ENCODE measurements around the gene TUBA1C.

The TUBA1C gene

DNA sequence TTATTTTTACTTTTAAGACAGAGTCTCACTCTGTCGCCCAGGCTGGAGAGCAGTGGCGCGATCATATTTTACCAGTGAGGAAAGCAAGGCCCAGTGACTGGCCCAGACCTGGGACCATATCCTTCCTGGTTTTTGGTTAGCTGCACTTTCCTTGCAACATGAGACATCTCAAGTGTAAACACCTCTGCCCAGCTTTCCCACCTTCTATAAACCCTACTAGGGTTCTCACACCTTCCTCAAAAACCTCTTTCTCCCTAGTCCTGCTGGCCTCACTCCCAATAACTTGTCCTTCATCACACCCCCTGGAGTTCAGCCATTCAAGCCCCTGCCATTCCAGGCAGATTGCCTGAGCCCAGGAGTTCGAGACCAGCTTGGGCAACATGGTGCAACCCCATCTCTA, 19.8 kb downstream of the TUBA1C start:
- H3K4me1 ChIP-seq (ENCODE audit: control insufficient read depth, insufficient read depth, low read length, poor library complexity, severe bottlenecking), result no peaks in the 10 kb centered on the region
- no peak overlapping the region for H3K27ac ChIP-seq (ENCODE audit: low read depth, low read length, severe bottlenecking)
- 100% methylated on average over 3 to 4 of the region's 4 CpGs for whole genome bisulfite sequencing, 2 experiments (ENCODE audit: insufficient coverage in 2 of 2)

DNA sequence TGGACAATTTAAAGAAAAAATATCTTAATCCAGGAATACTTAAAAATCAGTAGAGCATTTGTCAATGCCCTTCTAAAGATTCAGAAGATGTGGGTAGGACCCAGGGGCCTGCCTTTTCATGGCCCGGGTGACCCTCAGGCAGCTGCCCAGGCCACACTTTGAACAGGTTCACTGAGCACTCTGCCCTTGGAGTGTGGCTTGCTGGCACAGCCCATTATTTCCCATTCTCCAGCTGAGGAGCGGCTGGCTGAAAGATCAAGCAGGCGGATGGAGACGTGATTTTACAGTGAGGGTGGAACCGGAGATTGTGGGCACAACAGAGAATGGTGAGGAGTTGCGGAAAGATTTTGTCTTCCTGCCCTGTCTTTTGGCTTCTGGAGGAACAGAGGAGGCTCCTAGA, 23.0 kb downstream of the TUBA1C start:
- Histone ChIP-seq H3K27ac (ENCODE audit: low read depth, low read length, severe bottlenecking) (no peak overlapping the region), H3K9me3 (ENCODE audit: control insufficient read depth, low read length) (no peaks in the 10 kb centered on the region), H3K4me1 (ENCODE audit: control insufficient read depth, insufficient read depth, low read length, poor library complexity, severe bottlenecking) (peaks cover 2% of the 10 kb centered on the region), H3K4me3 (ENCODE audit: extremely low read depth, insufficient read depth, low read length, poor library complexity, severe bottlenecking) (no peak overlapping the region), H3K36me3 (ENCODE audit: control insufficient read depth, insufficient read depth, low read length) (no peaks in the 10 kb centered on the region)
- WGBS, 2 experiments (ENCODE audit: insufficient coverage in 2 of 2), result 50 to 64% methylated on average over 4 of the region's 6 CpGs

More for the DNA sequence above, 19.8 kb downstream of the TUBA1C start:
- Histone ChIP-seq H3K4me3 (ENCODE audit: extremely low read depth, insufficient read depth, low read length, poor library complexity, severe bottlenecking) (no peak overlapping the region), H3K36me3 (ENCODE audit: control insufficient read depth, insufficient read depth, low read length) (no peaks in the 10 kb centered on the region), H3K9me3 (ENCODE audit: control insufficient read depth, low read length) (no peaks in the 10 kb centered on the region)

DNA sequence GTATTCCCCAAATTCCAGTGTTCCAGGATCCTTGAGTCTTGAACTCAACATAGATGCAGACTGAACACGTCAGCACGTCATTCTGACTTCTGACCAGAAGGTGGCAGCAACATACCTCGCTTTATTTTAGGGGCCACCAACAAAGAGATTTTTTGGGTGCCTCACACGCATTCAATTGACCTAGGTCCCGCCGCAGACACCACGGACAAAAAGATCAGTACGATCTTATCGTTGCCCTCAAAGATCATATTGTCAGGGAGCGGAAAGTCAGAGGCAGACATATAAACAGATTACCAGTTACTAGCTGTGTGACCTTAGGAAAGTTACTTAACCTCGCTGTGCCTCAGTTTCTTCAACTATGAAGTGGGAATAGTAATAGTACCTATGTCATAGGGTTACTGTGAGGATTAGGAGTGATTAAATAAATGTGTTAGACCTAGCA, 23.6 kb downstream of the TUBA1C start:
- Histone ChIP-seq H3K4me1 (ENCODE audit: control insufficient read depth, insufficient read depth, low read length, poor library complexity, severe bottlenecking) (peaks cover 7% of the 10 kb centered on the region), H3K9me3 (ENCODE audit: control insufficient read depth, low read length) (no peaks in the 10 kb centered on the region), H3K36me3 (ENCODE audit: control insufficient read depth, insufficient read depth, low read length) (no peaks in the 10 kb centered on the region), H3K4me3 (ENCODE audit: extremely low read depth, insufficient read depth, low read length, poor library complexity, severe bottlenecking) (no peak overlapping the region), H3K27ac (ENCODE audit: low read depth, low read length, severe bottlenecking) (no peak overlapping the region)
- 9 to 20% methylated on average over 10 to 11 of the region's 11 CpGs for WGBS, 2 experiments (ENCODE audit: insufficient coverage in 2 of 2)

DNA sequence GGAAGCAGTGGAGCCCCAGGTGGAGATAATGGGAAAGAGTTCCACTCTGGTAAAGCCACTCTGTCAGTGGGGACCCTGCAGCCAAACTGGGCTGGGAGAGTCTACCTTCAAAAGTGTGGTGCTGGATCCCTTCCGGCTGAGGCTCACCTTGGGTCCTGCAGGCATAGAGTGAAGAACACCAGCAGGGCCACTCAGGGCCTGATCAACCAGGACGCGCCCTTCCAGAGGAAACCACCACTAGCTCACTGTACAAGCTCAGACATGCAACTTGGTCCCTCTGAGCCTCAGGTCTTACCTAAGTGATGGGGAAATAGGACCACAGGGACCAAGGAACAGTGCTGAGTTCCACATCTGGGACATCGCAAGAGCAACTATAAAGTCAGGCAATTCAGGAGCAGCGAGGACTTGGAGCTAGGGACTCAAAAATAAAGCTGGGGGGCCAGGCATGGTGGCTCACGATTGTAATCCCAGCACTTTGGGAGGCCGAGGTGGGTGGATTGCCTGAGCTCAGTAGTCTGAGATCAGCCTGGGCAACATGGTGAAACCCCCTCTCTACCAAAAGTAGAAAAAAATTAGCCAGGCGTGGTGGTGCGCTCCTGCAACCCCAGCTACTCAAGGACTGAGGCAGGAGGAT, 24.2 kb downstream of the TUBA1C start:
- WGBS, 2 experiments (ENCODE audit: insufficient coverage in 2 of 2), result 76 to 93% methylated on average over 7 to 8 of the region's 9 CpGs
- Histone ChIP-seq H3K4me1 (ENCODE audit: control insufficient read depth, insufficient read depth, low read length, poor library complexity, severe bottlenecking) (peaks cover 9% of the 10 kb centered on the region), H3K9me3 (ENCODE audit: control insufficient read depth, low read length) (no peaks in the 10 kb centered on the region), H3K4me3 (ENCODE audit: extremely low read depth, insufficient read depth, low read length, poor library complexity, severe bottlenecking) (no peak overlapping the region), H3K36me3 (ENCODE audit: control insufficient read depth, insufficient read depth, low read length) (no peaks in the 10 kb centered on the region), H3K27ac (ENCODE audit: low read depth, low read length, severe bottlenecking) (no peak overlapping the region)

GRCh38 chr12:49292729-49293055, 27.8 kb downstream of the TUBA1C start:
- Histone ChIP-seq H3K27ac (ENCODE audit: low read depth, low read length, severe bottlenecking) (no peak overlapping the region), H3K4me3 (ENCODE audit: extremely low read depth, insufficient read depth, low read length, poor library complexity, severe bottlenecking) (no peak overlapping the region), H3K4me1 (ENCODE audit: control insufficient read depth, insufficient read depth, low read length, poor library complexity, severe bottlenecking) (peaks cover 12% of the 10 kb centered on the region), H3K9me3 (ENCODE audit: control insufficient read depth, low read length) (no peaks in the 10 kb centered on the region), H3K36me3 (ENCODE audit: control insufficient read depth, insufficient read depth, low read length) (no peaks in the 10 kb centered on the region)
- 72 to 86% methylated on average over 5 to 7 of the region's 7 CpGs for WGBS, 2 experiments (ENCODE audit: insufficient coverage in 2 of 2)

GRCh38 chr12:49293056-49293956, 28.4 kb downstream of the TUBA1C start:
- Histone ChIP-seq H3K4me1 (ENCODE audit: control insufficient read depth, insufficient read depth, low read length, poor library complexity, severe bottlenecking) (peaks cover 12% of the 10 kb centered on the region), H3K9me3 (ENCODE audit: control insufficient read depth, low read length) (no peaks in the 10 kb centered on the region), H3K36me3 (ENCODE audit: control insufficient read depth, insufficient read depth, low read length) (no peaks in the 10 kb centered on the region), H3K4me3 (ENCODE audit: extremely low read depth, insufficient read depth, low read length, poor library complexity, severe bottlenecking) (no peak overlapping the region), H3K27ac (ENCODE audit: low read depth, low read length, severe bottlenecking) (no peak overlapping the region)
- WGBS, 2 experiments (ENCODE audit: insufficient coverage in 2 of 2), result 29 to 32% methylated on average over 9 to 15 of the region's 18 CpGs

DNA sequence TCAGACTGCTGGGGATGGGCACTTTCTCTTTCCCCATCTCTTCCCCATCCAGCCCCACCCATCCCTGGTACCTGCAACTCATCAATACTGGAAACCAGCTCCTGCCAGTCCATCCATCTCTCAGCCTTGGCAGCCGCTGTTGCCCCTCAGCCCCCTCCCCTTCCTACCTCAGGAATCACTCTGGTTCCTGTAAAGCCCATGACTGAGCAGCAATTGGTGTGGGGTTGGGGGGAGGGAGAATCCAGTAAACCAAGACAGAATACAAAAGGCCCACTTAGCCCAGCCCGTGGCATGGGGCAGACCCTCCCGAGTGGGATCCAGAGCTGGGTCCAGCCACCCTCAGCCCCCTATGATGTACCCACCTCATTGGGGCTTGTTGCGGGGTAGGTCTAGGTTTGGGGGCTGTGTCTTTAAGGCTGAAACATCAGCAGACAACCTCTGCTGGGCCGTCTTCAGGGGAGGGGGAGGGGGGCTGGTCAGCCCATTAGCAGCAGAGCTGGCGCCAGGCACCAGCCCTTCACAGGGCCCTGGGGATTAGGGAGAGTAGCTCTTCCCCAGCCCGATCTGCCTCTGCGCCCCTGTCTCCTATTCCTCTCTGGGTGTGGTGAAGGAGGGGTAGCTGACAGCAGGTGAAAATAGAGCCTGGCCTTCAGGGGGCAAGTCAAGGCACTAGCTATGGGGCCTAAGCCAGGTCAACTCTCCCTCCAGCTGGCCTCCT, 29.4 kb downstream of the TUBA1C start:
- H3K9me3 ChIP-seq (ENCODE audit: control insufficient read depth, low read length), result no peaks in the 10 kb centered on the region
- H3K27ac ChIP-seq (ENCODE audit: low read depth, low read length, severe bottlenecking), result no peak overlapping the region
- H3K4me3 ChIP-seq (ENCODE audit: extremely low read depth, insufficient read depth, low read length, poor library complexity, severe bottlenecking), result no peak overlapping the region
- H3K36me3 ChIP-seq (ENCODE audit: control insufficient read depth, insufficient read depth, low read length), result no peaks in the 10 kb centered on the region
- 0 to 40% methylated on average over 1 to 3 of the region's 8 CpGs for WGBS, 2 experiments (ENCODE audit: insufficient coverage in 2 of 2)
- peaks cover 12% of the 10 kb centered on the region for H3K4me1 ChIP-seq (ENCODE audit: control insufficient read depth, insufficient read depth, low read length, poor library complexity, severe bottlenecking)

GRCh38 chr12:49294804-49295081, 29.9 kb downstream of the TUBA1C start:
- Histone ChIP-seq H3K27ac (ENCODE audit: low read depth, low read length, severe bottlenecking) (no peak overlapping the region), H3K4me1 (ENCODE audit: control insufficient read depth, insufficient read depth, low read length, poor library complexity, severe bottlenecking) (peaks cover 12% of the 10 kb centered on the region), H3K4me3 (ENCODE audit: extremely low read depth, insufficient read depth, low read length, poor library complexity, severe bottlenecking) (no peak overlapping the region), H3K36me3 (ENCODE audit: control insufficient read depth, insufficient read depth, low read length) (no peaks in the 10 kb centered on the region), H3K9me3 (ENCODE audit: control insufficient read depth, low read length) (no peaks in the 10 kb centered on the region)
- 0% methylated on average over 1 of the region's 5 CpGs; no CpG with 5 or more reads in 1 of the 2 experiments for WGBS, 2 experiments (ENCODE audit: insufficient coverage in 2 of 2)

GRCh38 chr12:49295082-49295936, 30.4 kb downstream of the TUBA1C start, which contains the start of gene PRPH:
TSS of gene PRPH (plus strand) at chr12:49295147. CDS start at chr12:49295201, 54 bp downstream.
- peak within 1 kb of the TSS; percentile 5 for H3K4me3 ChIP-seq (ENCODE audit: extremely low read depth, insufficient read depth, low read length, poor library complexity, severe bottlenecking)
- H3K9me3 ChIP-seq (ENCODE audit: control insufficient read depth, low read length), result no peaks in the 10 kb centered on the region
- 5 to 13% methylated on average over 47 to 78 of the region's 82 CpGs for WGBS, 2 experiments (ENCODE audit: insufficient coverage in 2 of 2)

More at GRCh38 chr12:49295082-49295936, 30.4 kb downstream of the TUBA1C start, which contains the start of gene PRPH:
- Histone ChIP-seq H3K36me3 (ENCODE audit: control insufficient read depth, insufficient read depth, low read length) (no peaks in the 10 kb centered on the region), H3K27ac (ENCODE audit: low read depth, low read length, severe bottlenecking) (no peak within 1 kb of the TSS), H3K4me1 (ENCODE audit: control insufficient read depth, insufficient read depth, low read length, poor library complexity, severe bottlenecking) (peaks cover 12% of the 10 kb centered on the region)

Data from mesodermal cell (in vitro differentiated cells).